Left lung (tissue), 10 donors: ENCODE results near the gene CTXND1. TPM values are rescaled to one million over a fixed set of nuclear protein-coding genes. Genes with fewer than 3 reads are reported as not detected.

ENCODE experiments used
- ATAC-seq: fragments of 200-7000 bp; cut with Tn5 transposase; one replicate; pipeline ENCODE4 v1.9.1; 2020; ENCODE audit warnings: moderate library complexity
- DNase-seq, 4 donors: peaks; one replicate each; pipeline ENCODE4 v3.0.0-alpha.2; 2013 to 2020
- H3K27ac ChIP-seq, 2 donors: fragments of 200-600 bp; sonication (generic) in 1 of 2; one replicate each; pipeline versions ENCODE4 v1.5.0 to v1.8.0; 2020 to 2021
- H3K27me3 ChIP-seq, 2 donors: fragments of 200-600 bp; sonication (generic) in 1 of 2; one replicate each; pipeline versions ENCODE4 v1.5.0 to v1.8.0; 2020 to 2021
- H3K36me3 ChIP-seq, 2 donors: fragments of 200-600 bp; sonication (generic) in 1 of 2; one replicate each; pipeline versions ENCODE4 v1.5.0 to v1.8.0; 2020 to 2021
- H3K4me1 ChIP-seq, 2 donors: fragments of 200-600 bp; one replicate each; pipeline ENCODE4 v1.8.0; 2021
- H3K4me3 ChIP-seq, 2 donors: fragments of 200-600 bp; sonication (generic) in 1 of 2; one replicate each; pipeline versions ENCODE4 v1.5.0 to v1.8.0; 2020 to 2021; ENCODE audit warnings: mild to moderate bottlenecking in 1 of 2
- H3K9me3 ChIP-seq, 2 donors: fragments of 200-600 bp; sonication (generic) in 1 of 2; one replicate each; pipeline versions ENCODE4 v1.5.0 to v1.8.0; 2020 to 2021
- intact Hi-C, 2 donors: fragments of 100-400 bp; cut with DNase I; formaldehyde crosslinking; loops; one replicate each; pipeline versions ENCODE4 v1.11.2 to v1.14.2; 2022
- polyA plus RNA-seq, 6 donors: library from polyadenylated mRNA; unstranded; fragments of 120-200 nt; gene quantifications; one replicate each; pipeline ENCODE4 v1.2.1, GENCODE V29; 2013; ENCODE audit not compliant: insufficient read length in 6 of 6
- total RNA-seq, 2 donors: library from RNA; stranded (reverse); fragmentation: NEBNext Ultra II Directional; extraction: Animal tissue kit (Norgen Biotek cat#: 25700); gene quantifications; one replicate each; pipeline ENCODE4 v1.2.1, GENCODE V29; 2021
- TF ChIP-seq, protein P1 (sequence below), 2 donors: fragments of 200-600 bp; sonication (generic) in 1 of 2; IDR thresholded peaks; one replicate each; pipeline versions ENCODE4 v1.5.0 to v1.8.0; 2021; ENCODE audit warnings: antibody characterized with exemption in 2 of 2
- donor health status: DM: no; HTN: yes; CAD: no.
- donor health status: DM: no; HTN: no; CAD: no.

CTXND1 gene
- total and polyA plus RNA-seq, 8 donors = 0.47 to 32.9 (median 23.1) TPM

- H3K4me1 ChIP-seq = no peaks in the 10 kb centered on the region
- ATAC-seq = no peak
These were observed 50.0 kb downstream of the CTXND1 start for GRCh38 chr15:80202016-80202315.

DNA sequence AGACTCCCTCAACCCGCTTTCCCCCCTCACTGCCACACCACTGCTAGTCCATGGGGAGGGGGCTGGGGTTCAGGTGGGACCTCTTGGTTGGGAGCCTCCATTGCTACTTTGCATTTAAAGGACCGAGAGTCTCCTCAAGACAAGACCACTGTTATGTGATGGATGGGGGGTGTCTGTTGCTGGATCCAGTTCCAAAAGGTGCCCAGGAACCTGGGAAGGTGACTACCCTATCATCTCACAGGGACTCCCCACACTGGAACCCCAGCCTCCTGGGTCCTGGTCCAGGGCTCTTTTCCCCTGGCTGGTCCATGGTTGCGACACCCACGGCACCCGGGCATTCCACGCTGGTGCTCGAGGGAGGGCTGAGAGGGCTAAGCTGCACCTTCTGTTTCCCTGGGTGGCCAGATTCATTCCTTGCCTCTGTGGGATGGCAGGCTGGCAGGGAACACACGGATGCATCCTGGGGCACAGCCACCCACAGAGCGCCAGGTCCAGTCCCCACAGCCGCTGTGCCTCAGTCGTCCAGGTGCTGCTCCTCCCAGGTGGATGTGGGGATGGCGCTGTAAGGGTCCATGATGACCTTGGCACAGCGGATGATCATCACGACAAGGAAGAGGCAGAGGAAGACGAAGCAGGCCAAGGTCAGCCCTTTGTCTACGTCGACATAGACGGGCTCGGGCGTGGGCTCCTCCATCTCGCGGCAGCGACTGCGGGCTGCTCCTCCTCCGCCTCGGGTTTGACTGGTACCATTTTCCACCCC lies 50.6 kb downstream of the CTXND1 start:
- Histone ChIP-seq H3K4me1 (no peaks in the 10 kb centered on the region), H3K27ac (no peak overlapping the region), H3K4me3 (no peak overlapping the region), H3K9me3 (no peaks in the 10 kb centered on the region), H3K36me3 (no peaks in the 10 kb centered on the region), H3K27me3 (no peaks in the 10 kb centered on the region)
- ATAC-seq (no peak), DNase-seq (no peak)
- intact Hi-C loops = no loop called here
- TF ChIP-seq, protein P1, sequence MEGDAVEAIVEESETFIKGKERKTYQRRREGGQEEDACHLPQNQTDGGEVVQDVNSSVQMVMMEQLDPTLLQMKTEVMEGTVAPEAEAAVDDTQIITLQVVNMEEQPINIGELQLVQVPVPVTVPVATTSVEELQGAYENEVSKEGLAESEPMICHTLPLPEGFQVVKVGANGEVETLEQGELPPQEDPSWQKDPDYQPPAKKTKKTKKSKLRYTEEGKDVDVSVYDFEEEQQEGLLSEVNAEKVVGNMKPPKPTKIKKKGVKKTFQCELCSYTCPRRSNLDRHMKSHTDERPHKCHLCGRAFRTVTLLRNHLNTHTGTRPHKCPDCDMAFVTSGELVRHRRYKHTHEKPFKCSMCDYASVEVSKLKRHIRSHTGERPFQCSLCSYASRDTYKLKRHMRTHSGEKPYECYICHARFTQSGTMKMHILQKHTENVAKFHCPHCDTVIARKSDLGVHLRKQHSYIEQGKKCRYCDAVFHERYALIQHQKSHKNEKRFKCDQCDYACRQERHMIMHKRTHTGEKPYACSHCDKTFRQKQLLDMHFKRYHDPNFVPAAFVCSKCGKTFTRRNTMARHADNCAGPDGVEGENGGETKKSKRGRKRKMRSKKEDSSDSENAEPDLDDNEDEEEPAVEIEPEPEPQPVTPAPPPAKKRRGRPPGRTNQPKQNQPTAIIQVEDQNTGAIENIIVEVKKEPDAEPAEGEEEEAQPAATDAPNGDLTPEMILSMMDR (IDR thresholded peaks at IDR 0.05) = no peak

More at GRCh38 chr15:80202016-80202315, 50.0 kb downstream of the CTXND1 start:
- Histone ChIP-seq H3K9me3 (no peaks in the 10 kb centered on the region), H3K36me3 (no peaks in the 10 kb centered on the region), H3K27me3 (no peaks in the 10 kb centered on the region), H3K27ac (no peak overlapping the region), H3K4me3 (no peak overlapping the region)
- DNase-seq = no peak
- intact Hi-C loops = no loop called here
- TF ChIP-seq, protein P1 (IDR thresholded peaks at IDR 0.05) = no peak

GRCh38 chr15:80199869-80200268 lies 52.1 kb downstream of the CTXND1 start:
- intact Hi-C loops = no loop called here
- ATAC-seq = no peak
- no peaks in the 10 kb centered on the region for H3K36me3 ChIP-seq
- H3K4me1 ChIP-seq = no peaks in the 10 kb centered on the region
- H3K9me3 ChIP-seq = no peaks in the 10 kb centered on the region
- no peak for DNase-seq
- TF ChIP-seq, protein P1 (IDR thresholded peaks at IDR 0.05) = no peak
- no peaks in the 10 kb centered on the region for H3K27me3 ChIP-seq
- H3K27ac ChIP-seq = no peak overlapping the region
- H3K4me3 ChIP-seq = no peak overlapping the region

- Histone ChIP-seq H3K36me3 (no peaks in the 10 kb centered on the region), H3K27ac (no peak overlapping the region), H3K9me3 (no peaks in the 10 kb centered on the region), H3K27me3 (no peaks in the 10 kb centered on the region), H3K4me1 (no peaks in the 10 kb centered on the region), H3K4me3 (no peak overlapping the region)
- no peak for ATAC-seq
- TF ChIP-seq, protein P1 (IDR thresholded peaks at IDR 0.05) = no peak
- DNase-seq = no peak
- intact Hi-C loops = no loop called here
These were observed 52.6 kb downstream of the CTXND1 start for GRCh38 chr15:80199366-80199765.

- intact Hi-C loops = no loop called here
- no peaks in the 10 kb centered on the region for H3K36me3 ChIP-seq
- no peak overlapping the region for H3K4me3 ChIP-seq
- no peaks in the 10 kb centered on the region for H3K27me3 ChIP-seq
- TF ChIP-seq, protein P1 (IDR thresholded peaks at IDR 0.05) = no peak
- ATAC-seq (no peak), DNase-seq (no peak)
- no peaks in the 10 kb centered on the region for H3K9me3 ChIP-seq
- H3K4me1 ChIP-seq = no peaks in the 10 kb centered on the region
- no peak overlapping the region for H3K27ac ChIP-seq
These were observed 57.1 kb downstream of the CTXND1 start for GRCh38 chr15:80194914-80195313.
